22Rv1 (cell line): ENCODE data around the gene MAP1LC3A.

Experiments used
- H3K27ac ChIP-seq: fragments of 450-650 bp; 2 replicates; pipeline ENCODE4 v1.5.1; 2017
- CTCF ChIP-seq: fragments of 450-650 bp; IDR thresholded peaks from 2 replicates; pipeline ENCODE4 v1.5.1; 2017; ENCODE audit warnings: mild to moderate bottlenecking
- ZFX ChIP-seq: fragments of 450-650 bp; IDR thresholded peaks from 2 replicates; pipeline ENCODE4 v1.6.1; 2017; ENCODE audit warnings: antibody characterized with exemption, borderline replicate concordance

The MAP1LC3A gene

GRCh38 chr20:34531608-34532265 lies 26.8 kb upstream of the MAP1LC3A start:
- TF ChIP-seq CTCF (no peak), ZFX (no peak)

GRCh38 chr20:34532320-34532719 lies 26.2 kb upstream of the MAP1LC3A start:
- no peak overlapping the region for H3K27ac ChIP-seq
- no peak for TF ChIP-seq CTCF
- no peak for TF ChIP-seq ZFX

More at GRCh38 chr20:34531608-34532265, 26.8 kb upstream of the MAP1LC3A start:
- no peak overlapping the region for H3K27ac ChIP-seq

- TF ChIP-seq ZFX (no peak), CTCF (no peak)
Measured at GRCh38 chr20:34532756-34533155, 25.8 kb upstream of the MAP1LC3A start.

GRCh38 chr20:34534391-34535165 lies 23.9 kb upstream of the MAP1LC3A start:
- TF ChIP-seq ZFX (no peak), CTCF (no peak)
- H3K27ac ChIP-seq, result no peak overlapping the region

More at GRCh38 chr20:34532756-34533155, 25.8 kb upstream of the MAP1LC3A start:
- no peak overlapping the region for H3K27ac ChIP-seq

- TF ChIP-seq ZFX (no peak), CTCF (no peak)
Measured at GRCh38 chr20:34535301-34535840, 23.1 kb upstream of the MAP1LC3A start.

GRCh38 chr20:34535857-34536256 lies 22.7 kb upstream of the MAP1LC3A start:
- no peak overlapping the region for H3K27ac ChIP-seq
- no peak for TF ChIP-seq ZFX
- TF ChIP-seq CTCF, result no peak

More at GRCh38 chr20:34535301-34535840, 23.1 kb upstream of the MAP1LC3A start:
- no peak overlapping the region for H3K27ac ChIP-seq
